ENCODE measurements around the gene GRAP. TPM values are rescaled to one million over a fixed set of nuclear protein-coding genes. Genes with fewer than 3 reads are reported as not detected.
"Not testable (repeated sequence)": the region's sequence is repeated elsewhere in the genome, so short reads cannot be mapped to it uniquely, and the experiment has no call there.

The GRAP gene
- polyA plus RNA-seq (2011; rRNA removed) = 0.19 and 0.25 TPM in 2 replicates
- 0.15 and 0.19 TPM in 2 replicates for polyA plus RNA-seq (2012; cell fraction: cytosol; rRNA removed)
- polyA plus RNA-seq (2012; cell fraction: nucleus; rRNA removed) = 0.43 and 0.60 TPM in 2 replicates
- 0.17 to 0.31 TPM (median 0.19 TPM) in 3 replicates for polyA plus RNA-seq (2017; fragmentation: RNase III; extraction: RNeasy Plus Mini Kit Qiagen cat#74134 plus additional on column Dnase treatment)
- 0.08 and 0.24 TPM in 2 replicates for polyA minus RNA-seq (2011; rRNA and poly(A)+ RNA removed)

- 0 out of 6 replicates have a peak, but pooled peaks of 1 of the 2 experiments have one; percentile 11 for ATAC-seq
- H3K4me3 ChIP-seq; POLR2A ChIA-PET; CTCF ChIA-PET; H3K4me2 ChIP-seq; FAIRE-seq; H3K4me1 ChIP-seq; DNase-seq (ENCODE audit: low read depth in 1 of 2, low spot score in 1 of 2); H3K27ac ChIP-seq; H3K9me3 ChIP-seq: not testable (repeated sequence)
- WGBS (ENCODE audit: missing lambda C conversion rate) = no CpG with 5 or more reads among the region's 12 CpGs
Measured at GRCh38 chr17:19046782-19047375, at the start of gene GRAP. Gene GRAP, minus strand, starts transcription at chr17:19046957. Its CDS starts 31 bp downstream, at chr17:19046926.

- H3K4me2 ChIP-seq; POLR2A ChIA-PET; H3K4me1 ChIP-seq; FAIRE-seq; H3K4me3 ChIP-seq; H3K9me3 ChIP-seq; CTCF ChIA-PET; DNase-seq (ENCODE audit: low read depth in 1 of 2, low spot score in 1 of 2): not testable (repeated sequence)
- peak overlapping the region; percentile 56 to 73; a peak in 4 of 6 replicates for H3K27ac ChIP-seq
- no CpG with 5 or more reads among the region's 15 CpGs for WGBS (ENCODE audit: missing lambda C conversion rate)
- 0 out of 6 replicates have a peak, but pooled peaks of 1 of the 2 experiments have one; percentile 2 for ATAC-seq
Measured at GRCh38 chr17:19093684-19094438, 47.1 kb upstream of the GRAP start.

GRCh38 chr17:19092737-19093683, 46.3 kb upstream of the GRAP start:
- H3K27ac ChIP-seq = peak overlapping the region; percentile 56 to 73; a peak in 4 of 6 replicates
- ATAC-seq (peak; percentile 52 to 59), DNase-seq (ENCODE audit: low read depth in 1 of 2, low spot score in 1 of 2) (peak in 1 of 2 experiments; percentile 20)
- H3K4me3 ChIP-seq, H3K9me3 ChIP-seq, CTCF ChIA-PET, H3K4me2 ChIP-seq, FAIRE-seq, POLR2A ChIA-PET, H3K4me1 ChIP-seq: not testable (repeated sequence)
- WGBS (ENCODE audit: missing lambda C conversion rate) = 0% methylated on average over 3 of the region's 15 CpGs

- CTCF ChIA-PET; DNase-seq (ENCODE audit: low read depth in 1 of 2, low spot score in 1 of 2); H3K4me2 ChIP-seq; H3K27ac ChIP-seq; H3K4me3 ChIP-seq; ATAC-seq; H3K4me1 ChIP-seq; FAIRE-seq; H3K9me3 ChIP-seq; POLR2A ChIA-PET: not testable (repeated sequence)
- WGBS (ENCODE audit: missing lambda C conversion rate) = no CpG with 5 or more reads among the region's 13 CpGs
Measured at GRCh38 chr17:19090058-19090772, 43.5 kb upstream of the GRAP start.

GRCh38 chr17:19088804-19089685, 42.3 kb upstream of the GRAP start:
- H3K9me3 ChIP-seq; DNase-seq (ENCODE audit: low read depth in 1 of 2, low spot score in 1 of 2); CTCF ChIA-PET; FAIRE-seq; POLR2A ChIA-PET; H3K4me1 ChIP-seq: not testable (repeated sequence)
- peak overlapping the region; percentile 34; the same call in 1 of the 3 replicates for H3K4me3 ChIP-seq
- peak overlapping the region; percentile 46; the same call in 1 of the 3 replicates for H3K4me2 ChIP-seq
- H3K27ac ChIP-seq = peak overlapping the region; percentile 74 to 86; a peak in 4 of 6 replicates
- ATAC-seq = peak; percentile 74 to 91
- WGBS (ENCODE audit: missing lambda C conversion rate) = no CpG with 5 or more reads among the region's 77 CpGs

GRCh38 chr17:19077386-19077785, 30.6 kb upstream of the GRAP start:
- ATAC-seq = peak; percentile 49 to 62
- POLR2A ChIA-PET; H3K4me2 ChIP-seq; H3K27ac ChIP-seq; CTCF ChIA-PET; FAIRE-seq; H3K4me3 ChIP-seq; DNase-seq (ENCODE audit: low read depth in 1 of 2, low spot score in 1 of 2); H3K9me3 ChIP-seq; H3K4me1 ChIP-seq: not testable (repeated sequence)
- no CpG with 5 or more reads among the region's 3 CpGs for WGBS (ENCODE audit: missing lambda C conversion rate)
